WERI-Rb-1 (cell line): ENCODE results near the gene LINC00632.

Experiments used
- DNase-seq: peaks from one replicate; pipeline ENCODE4 v3.0.0-alpha.2; 2020
- H3K27ac ChIP-seq: fragments of 250-450 bp; sonication (Bioruptor Pico); 2 replicates; pipeline ENCODE4 v1.5.1; 2020; ENCODE audit warnings: mild to moderate bottlenecking, moderate library complexity
- H3K27me3 ChIP-seq: fragments of 250-450 bp; sonication (Bioruptor Pico); 2 replicates; pipeline ENCODE4 v1.5.1; 2021; ENCODE audit warnings: mild to moderate bottlenecking, low read depth, moderate library complexity; ENCODE audit not compliant: insufficient read depth, severe bottlenecking
- H3K36me3 ChIP-seq: fragments of 250-450 bp; sonication (Bioruptor Pico); 2 replicates; pipeline ENCODE4 v1.5.1; 2020; ENCODE audit warnings: mild to moderate bottlenecking, moderate library complexity
- H3K4me3 ChIP-seq: 2 replicates; pipeline ENCODE4 v1.5.1; 2011; ENCODE audit warnings: low read depth, mild to moderate bottlenecking, control low read depth, low read length
- H3K9me3 ChIP-seq: fragments of 250-450 bp; sonication (Bioruptor Pico); 2 replicates; pipeline ENCODE4 v1.5.1; 2021; ENCODE audit warnings: mild to moderate bottlenecking, moderate library complexity; ENCODE audit not compliant: severe bottlenecking
- TF ChIP-seq, protein P1 (sequence below): IDR thresholded peaks from 2 replicates; pipeline ENCODE4 v1.5.1; 2011; ENCODE audit warnings: low read depth, mild to moderate bottlenecking, control low read depth, inconsistent platforms, low read length

LINC00632 gene

DNA sequence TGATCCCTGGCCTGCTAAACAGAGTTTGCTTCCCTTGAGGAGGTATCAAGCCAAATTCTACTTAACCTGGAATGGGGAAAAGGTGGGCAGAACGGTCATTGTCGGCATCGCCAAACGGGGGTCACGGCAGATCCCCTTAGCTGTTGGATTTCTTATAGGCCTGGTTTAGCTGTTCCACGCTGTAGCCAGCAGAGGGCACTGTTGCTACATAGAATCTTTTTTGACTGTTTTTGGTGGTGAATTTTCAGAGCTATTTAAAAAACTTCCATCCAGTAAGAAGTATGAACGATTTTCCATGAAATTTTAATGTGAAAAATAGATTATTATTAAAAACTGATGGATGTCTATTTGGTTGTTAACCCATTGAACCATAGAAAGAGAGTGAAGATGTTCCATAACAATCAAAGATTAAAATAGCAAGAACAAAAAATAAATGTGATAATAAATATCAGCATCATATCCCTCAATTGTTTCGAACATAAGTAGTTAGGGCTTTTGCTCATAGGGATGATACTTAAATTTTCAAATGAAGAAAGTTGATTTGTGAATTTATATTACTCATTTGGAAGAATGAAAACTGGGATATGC lies 56.6 kb downstream of the LINC00632 start:
- no peak overlapping the region for H3K4me3 ChIP-seq
- no peak overlapping the region for H3K27ac ChIP-seq
- no peaks in the 10 kb centered on the region for H3K9me3 ChIP-seq
- peak; percentile 19 for DNase-seq
- no peaks in the 10 kb centered on the region for H3K36me3 ChIP-seq
- peaks cover 49% of the 10 kb centered on the region for H3K27me3 ChIP-seq
- TF ChIP-seq, protein P1, sequence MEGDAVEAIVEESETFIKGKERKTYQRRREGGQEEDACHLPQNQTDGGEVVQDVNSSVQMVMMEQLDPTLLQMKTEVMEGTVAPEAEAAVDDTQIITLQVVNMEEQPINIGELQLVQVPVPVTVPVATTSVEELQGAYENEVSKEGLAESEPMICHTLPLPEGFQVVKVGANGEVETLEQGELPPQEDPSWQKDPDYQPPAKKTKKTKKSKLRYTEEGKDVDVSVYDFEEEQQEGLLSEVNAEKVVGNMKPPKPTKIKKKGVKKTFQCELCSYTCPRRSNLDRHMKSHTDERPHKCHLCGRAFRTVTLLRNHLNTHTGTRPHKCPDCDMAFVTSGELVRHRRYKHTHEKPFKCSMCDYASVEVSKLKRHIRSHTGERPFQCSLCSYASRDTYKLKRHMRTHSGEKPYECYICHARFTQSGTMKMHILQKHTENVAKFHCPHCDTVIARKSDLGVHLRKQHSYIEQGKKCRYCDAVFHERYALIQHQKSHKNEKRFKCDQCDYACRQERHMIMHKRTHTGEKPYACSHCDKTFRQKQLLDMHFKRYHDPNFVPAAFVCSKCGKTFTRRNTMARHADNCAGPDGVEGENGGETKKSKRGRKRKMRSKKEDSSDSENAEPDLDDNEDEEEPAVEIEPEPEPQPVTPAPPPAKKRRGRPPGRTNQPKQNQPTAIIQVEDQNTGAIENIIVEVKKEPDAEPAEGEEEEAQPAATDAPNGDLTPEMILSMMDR, result peak; percentile 63

DNA sequence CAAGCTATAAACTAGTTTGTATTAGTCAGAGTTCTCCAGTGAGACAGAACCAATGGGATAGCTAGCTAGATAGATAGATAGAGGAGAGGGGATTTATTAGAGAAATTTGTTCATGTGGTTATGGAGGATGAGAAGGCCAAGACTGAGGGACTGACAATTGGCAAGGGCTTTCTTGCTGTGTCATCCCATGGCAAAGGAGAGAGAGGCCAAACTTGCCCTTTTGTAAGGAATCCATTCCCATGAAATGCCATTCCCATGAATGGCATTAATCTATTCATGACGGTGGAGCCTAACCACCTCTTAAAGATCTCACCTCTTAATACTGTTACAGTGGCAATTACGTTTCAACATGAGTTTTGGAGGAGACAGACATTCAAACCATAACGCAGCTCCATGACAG lies 58.1 kb downstream of the LINC00632 start:
- no peaks in the 10 kb centered on the region for H3K36me3 ChIP-seq
- TF ChIP-seq, protein P1, result no peak
- no peak overlapping the region for H3K4me3 ChIP-seq
- H3K27me3 ChIP-seq, result peaks cover 46% of the 10 kb centered on the region
- no peaks in the 10 kb centered on the region for H3K9me3 ChIP-seq
- H3K27ac ChIP-seq, result no peak overlapping the region
- no peak for DNase-seq

DNA sequence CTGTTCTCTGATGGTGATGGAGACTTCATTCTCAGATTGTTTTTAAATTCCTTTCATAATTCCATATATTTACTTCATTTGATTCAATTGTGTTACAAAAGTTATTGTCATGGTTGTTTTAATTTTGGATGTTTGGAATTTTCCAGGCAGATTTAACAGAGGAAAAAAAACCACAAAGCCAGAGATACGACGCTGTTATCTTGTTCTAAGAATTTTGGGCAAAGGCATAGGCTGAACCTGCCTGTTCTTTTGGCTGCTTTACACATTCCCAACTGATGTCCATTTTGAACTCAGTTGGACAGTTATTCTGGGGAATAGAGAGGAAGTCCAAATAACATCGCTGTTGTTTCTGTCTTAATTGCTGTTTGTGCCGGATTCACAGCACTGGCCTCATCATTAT lies 65.7 kb downstream of the LINC00632 start:
- Histone ChIP-seq H3K27ac (no peak overlapping the region), H3K27me3 (peaks cover 35% of the 10 kb centered on the region), H3K9me3 (no peaks in the 10 kb centered on the region), H3K4me3 (no peak overlapping the region), H3K36me3 (no peaks in the 10 kb centered on the region)
- TF ChIP-seq, protein P1, result no peak
- DNase-seq, result no peak

DNA sequence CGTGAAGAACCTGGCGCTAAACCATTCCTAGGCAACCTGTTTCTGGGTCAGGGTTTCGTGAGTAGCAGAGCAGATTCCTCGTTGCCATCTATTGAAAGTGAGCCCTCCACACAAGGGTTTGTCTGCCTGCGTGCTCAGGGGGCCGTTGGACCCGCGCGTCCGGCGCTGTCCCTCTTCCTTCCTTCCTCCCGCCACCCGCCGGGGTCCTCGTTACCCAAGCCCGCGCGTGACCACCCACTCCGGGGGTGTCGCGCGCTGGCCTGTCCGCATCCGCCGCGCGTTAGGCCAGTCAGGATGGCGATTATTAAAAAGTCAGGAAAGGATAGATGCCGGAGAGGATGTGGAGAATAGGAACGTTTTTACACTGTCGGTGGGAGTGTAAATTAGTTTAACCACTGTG lies 66.8 kb downstream of the LINC00632 start:
- Histone ChIP-seq H3K27me3 (peaks cover 30% of the 10 kb centered on the region), H3K4me3 (no peak overlapping the region), H3K27ac (no peak overlapping the region), H3K36me3 (no peaks in the 10 kb centered on the region), H3K9me3 (no peaks in the 10 kb centered on the region)
- DNase-seq, result no peak
- TF ChIP-seq, protein P1, result no peak

DNA sequence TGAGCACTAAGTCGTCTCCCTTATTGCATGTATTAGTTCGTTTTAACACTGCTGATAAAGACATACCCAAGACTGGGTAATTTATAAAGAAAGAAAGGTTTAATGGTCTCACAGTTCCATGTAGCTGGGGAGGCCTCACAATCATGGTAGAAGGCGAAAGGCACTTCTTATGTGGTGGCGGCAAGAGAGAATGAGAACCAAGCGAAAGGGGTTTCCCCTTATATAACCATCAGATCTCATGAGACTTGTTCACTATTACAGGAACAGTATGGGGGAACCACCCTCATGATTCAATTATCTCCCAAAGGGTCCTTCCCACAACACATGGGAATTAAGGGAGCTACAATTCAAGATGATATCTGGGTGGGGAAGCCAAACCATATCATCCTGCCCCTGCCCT lies 85.1 kb downstream of the LINC00632 start:
- Histone ChIP-seq H3K27ac (no peak overlapping the region), H3K36me3 (no peaks in the 10 kb centered on the region), H3K27me3 (peaks cover 22% of the 10 kb centered on the region), H3K4me3 (no peak overlapping the region), H3K9me3 (no peaks in the 10 kb centered on the region)
- TF ChIP-seq, protein P1, result no peak
- no peak for DNase-seq

DNA sequence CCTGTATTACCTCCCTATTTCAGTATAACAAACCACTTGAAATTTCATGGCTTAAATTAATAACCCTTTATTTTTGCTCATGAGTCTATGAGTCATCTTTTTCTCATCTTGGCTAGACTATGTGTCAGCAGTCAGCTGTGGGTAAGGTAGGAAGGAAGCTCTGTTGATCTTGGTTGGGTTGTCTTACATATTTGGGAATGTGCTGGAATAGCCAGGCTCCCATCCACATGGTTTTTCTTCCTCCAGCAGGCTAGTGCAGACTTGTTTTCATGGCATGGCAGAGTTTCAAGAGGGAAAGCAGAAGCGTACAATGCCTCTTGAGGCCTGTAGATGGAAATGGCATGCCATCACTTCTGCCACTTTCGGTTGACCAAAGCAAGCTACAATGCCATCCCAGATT lies 89.7 kb downstream of the LINC00632 start:
- Histone ChIP-seq H3K36me3 (no peaks in the 10 kb centered on the region), H3K27me3 (peaks cover 9% of the 10 kb centered on the region), H3K27ac (no peak overlapping the region), H3K4me3 (no peak overlapping the region), H3K9me3 (no peaks in the 10 kb centered on the region)
- no peak for DNase-seq
- TF ChIP-seq, protein P1, result no peak
